ENCODE results near the gene CNNM4.

The CNNM4 gene

GRCh38 chr2:96759548-96759947 lies 1.2 kb upstream of the CNNM4 start:
- no peak for DNase-seq (ENCODE audit: low spot score)

GRCh38 chr2:96760986-96761832 lies 507 bp downstream of the CNNM4 start:
- no peak for DNase-seq (ENCODE audit: low spot score)

- DNase-seq (ENCODE audit: low spot score): peak; percentile 28
These were observed 2.0 kb downstream of the CNNM4 start for GRCh38 chr2:96762529-96763311.

DNA sequence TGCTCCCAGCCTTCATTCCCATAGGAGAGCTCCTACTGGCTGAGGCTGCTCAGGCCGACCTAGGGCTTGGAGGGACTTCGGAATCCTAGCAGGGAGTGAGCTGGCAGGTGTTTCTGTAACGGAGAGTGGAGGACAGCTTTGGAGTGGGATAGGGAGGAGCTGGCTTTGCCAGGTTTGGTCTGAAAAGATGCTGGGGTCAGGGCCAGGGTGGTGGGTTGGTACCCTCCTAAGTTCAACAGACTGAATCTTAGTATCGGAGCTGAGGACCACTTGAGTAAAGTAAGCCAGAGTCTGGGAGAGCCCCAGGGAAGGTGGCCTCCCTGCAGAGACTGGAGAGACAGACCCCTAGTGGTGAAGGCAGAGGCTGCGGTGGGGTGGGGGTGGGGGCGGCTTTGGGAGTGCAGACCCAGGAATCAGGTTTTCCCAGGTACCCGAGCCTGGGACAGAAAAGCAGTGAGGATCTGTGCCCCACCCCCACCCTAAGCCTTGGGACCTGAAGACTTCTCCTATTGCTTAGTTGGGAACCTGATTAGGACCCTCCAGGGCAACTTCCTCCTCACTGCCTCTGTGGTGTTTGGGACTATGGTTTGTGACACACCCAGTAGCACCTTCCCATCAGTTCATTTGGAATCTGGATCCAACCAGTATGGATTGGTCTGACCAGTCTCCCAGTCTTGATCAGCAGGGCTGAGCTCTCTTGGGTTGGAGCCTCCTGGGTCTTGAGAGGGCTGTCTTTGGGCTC lies 3.0 kb downstream of the CNNM4 start:
- peak; percentile 55 for DNase-seq (ENCODE audit: low spot score)

DNA sequence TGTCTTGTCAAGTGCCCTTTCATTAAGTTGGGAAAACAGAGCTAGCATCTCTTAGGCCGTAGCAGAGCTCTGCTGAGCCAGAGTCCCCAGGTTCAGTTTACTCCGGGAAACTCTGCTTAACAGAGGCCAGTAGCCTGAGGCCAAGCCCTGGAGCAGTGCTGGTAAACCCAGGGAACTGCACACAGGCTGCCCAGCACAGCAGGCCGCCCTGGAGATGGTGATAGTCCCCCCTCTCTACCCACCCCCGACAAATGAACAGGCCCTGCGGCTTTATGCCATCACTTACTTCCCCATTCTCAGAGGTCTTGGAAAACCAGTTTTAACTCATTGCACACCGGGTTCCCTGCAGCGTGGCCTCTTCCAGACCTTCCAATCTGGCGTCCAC lies 3.5 kb downstream of the CNNM4 start:
- no peak for DNase-seq (ENCODE audit: low spot score)

DNA sequence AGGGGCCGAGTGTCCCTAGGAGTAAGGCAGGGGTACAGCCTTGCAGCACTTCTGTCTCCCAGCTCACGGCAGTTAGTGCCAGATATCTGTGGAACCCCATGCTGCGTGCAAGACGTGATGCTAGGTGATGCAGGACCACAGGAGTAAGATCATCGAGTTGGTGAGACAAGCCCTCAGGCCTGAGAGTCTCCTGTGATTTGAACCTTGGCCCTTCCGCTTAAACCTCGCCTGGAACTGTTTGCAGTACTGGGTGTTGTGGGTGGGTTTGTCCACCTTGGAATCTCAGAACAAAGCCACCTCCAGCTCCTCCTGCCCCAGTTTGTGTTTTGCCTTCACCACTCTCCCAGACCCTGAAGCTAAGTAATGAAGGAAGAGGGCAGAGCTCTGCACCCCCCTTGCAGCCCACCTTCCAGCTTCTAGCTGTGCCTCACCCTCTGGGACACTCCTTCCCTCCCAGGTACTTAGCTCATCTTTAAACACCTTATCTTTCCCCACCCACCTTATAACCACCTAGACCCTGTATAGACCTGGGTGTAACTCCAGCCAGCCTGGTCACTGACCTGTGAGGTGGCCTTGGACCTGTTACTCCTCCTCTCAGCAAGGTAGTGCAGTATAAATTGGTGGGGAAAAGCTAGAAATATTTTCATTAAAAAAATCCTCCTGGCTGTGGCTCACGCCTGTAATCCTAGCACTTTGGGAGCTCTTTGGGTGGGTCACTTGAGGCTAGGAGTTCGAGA lies 6.6 kb downstream of the CNNM4 start:
- no peak for DNase-seq (ENCODE audit: low spot score)

GRCh38 chr2:96768083-96768561 lies 7.4 kb downstream of the CNNM4 start:
- DNase-seq (ENCODE audit: low spot score): no peak

- DNase-seq (ENCODE audit: low spot score): no peak
These were observed 9.1 kb downstream of the CNNM4 start for GRCh38 chr2:96769814-96770213.

DNA sequence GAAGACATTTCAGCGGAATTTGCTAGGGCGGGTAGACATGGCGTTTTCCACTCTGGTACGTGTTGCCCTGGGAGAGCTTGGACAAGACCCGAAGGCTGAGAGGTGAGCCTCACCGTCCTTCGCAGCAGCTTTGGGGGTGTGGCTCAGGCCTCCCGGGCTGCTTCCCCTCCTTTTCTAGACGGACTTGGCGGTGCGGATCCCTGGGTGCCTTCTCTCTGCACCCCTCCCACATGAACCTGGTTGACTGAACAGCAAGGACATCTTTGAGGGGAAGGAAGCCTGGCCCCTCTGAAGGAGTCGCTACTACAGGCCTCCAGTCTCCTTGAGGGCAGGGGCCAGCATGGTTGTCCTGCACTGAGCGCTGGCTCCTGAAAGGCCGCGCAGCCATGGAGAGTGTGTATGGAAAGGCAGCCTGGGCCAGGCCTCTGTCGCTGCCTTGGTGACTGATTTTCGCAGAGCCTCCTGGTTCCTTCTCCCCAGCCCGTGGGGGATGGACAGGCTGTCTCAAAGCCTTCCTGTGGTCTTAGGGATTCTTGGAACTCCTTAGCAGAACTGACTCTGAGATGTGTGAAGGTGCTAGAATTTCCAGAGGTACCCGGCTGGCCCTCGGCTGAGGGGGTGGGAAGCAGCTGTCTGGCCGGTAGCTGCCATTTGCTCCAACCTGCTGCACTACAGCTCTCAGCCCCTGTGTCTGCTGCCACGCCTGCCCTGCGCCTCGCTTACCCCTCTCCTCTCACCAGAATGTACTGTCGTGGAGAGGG lies 9.9 kb downstream of the CNNM4 start:
- no peak for DNase-seq (ENCODE audit: low spot score)

DNA sequence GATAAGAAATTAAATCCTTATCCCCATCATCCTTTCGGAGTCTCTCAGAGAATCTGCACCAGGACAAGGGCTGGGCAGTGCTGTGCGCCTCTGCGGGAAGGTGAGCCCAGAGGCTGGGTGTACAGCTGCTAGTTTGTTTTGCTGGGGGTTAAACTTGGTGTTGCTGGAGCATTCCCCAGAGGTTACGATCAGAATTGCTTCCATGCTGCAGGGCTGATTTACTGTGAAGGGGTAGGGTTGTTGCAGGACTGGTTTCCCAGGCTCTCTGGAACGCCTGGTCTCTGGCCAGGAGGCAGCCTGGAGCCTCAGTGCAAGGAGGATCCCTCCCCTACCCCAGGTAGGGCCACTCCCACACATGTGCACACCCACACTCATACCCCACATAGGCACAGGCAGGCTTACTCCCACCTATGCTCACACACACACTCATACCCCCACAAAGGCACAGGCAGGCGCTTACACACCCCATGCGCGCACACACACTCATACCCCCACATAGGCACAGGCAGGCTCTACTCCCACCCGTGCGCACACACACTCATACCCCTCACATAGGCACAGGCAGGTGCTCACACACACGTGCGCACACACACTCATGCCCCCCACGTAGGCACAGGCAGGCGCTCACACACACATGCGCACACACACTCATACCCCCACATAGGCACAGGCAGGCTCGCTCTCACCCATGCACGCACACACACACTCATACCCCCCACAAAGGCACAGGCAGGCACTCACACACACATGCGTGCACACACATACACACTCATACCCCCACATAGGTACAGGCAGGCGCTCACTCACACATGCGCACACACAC lies 11.3 kb downstream of the CNNM4 start:
- no peak for DNase-seq (ENCODE audit: low spot score)

- no peak for DNase-seq (ENCODE audit: low spot score)
These were observed 12.4 kb downstream of the CNNM4 start for GRCh38 chr2:96772903-96773671.

DNA sequence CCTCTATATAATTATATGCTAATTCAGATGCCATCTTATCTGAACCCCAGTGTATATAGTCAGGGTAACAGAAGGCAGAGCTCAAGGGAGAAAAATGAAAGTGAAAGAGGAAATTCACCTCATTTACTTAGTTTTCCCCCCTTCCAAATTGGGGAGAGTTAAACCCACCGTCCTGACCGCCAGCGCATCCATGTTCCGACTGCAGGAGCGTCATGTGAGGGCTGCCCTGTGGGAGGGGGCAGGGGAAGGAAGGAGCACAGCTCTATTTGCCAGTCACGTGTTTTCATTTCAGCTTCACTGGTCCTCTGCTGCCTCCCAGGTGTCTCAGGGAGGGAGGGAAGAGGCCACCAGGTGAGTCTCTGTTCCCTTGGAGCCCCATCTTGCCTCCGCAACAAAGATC lies 13.2 kb downstream of the CNNM4 start:
- no peak for DNase-seq (ENCODE audit: low spot score)

GRCh38 chr2:96775160-96775559 lies 14.5 kb downstream of the CNNM4 start:
- DNase-seq (ENCODE audit: low spot score): no peak

GRCh38 chr2:96783388-96783787 lies 22.7 kb downstream of the CNNM4 start:
- DNase-seq (ENCODE audit: low spot score): no peak

DNA sequence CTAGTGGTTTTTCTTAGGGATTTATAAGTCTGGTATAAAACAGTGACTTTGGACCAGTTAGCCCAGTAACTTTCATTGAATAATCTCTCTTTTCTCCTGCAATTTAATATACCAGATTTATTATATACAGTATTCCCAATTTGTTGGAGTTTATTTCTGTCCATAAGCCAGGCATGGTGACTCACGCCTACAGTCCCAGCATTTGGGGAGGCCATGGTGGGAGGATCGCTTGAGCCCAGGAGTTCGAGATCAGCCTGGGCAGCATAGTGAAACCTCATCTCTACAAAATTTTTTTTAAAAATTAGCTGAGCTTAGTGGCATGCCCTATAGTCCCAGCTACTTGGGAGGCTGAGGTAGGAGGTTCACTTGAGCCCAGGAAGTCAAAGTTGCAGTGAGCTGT lies 26.7 kb downstream of the CNNM4 start:
- DNase-seq (ENCODE audit: low spot score): no peak

- DNase-seq (ENCODE audit: low spot score): no peak
These were observed 27.9 kb downstream of the CNNM4 start for GRCh38 chr2:96788442-96789244.

GRCh38 chr2:96789245-96789617 lies 28.5 kb downstream of the CNNM4 start:
- no peak for DNase-seq (ENCODE audit: low spot score)

Data from SW480 (cell line).